HG02938 (cell line): ENCODE measurements around the gene MESP2.
"Not testable (repeated sequence)": the region's sequence is repeated elsewhere in the genome, so short reads cannot be mapped to it uniquely, and the experiment has no call there.

Experiments
- ATAC-seq: cut with Tn5 transposase; IDR thresholded peaks from one replicate; pipeline ENCODE4 v1.9.1; 2021; ENCODE audit warnings: mild to moderate bottlenecking, moderate library complexity; ENCODE audit not compliant: unreplicated experiment

MESP2 gene

GRCh38 chr15:89777782-89778380 is 1.7 kb downstream of the MESP2 start:
- no peak for ATAC-seq

GRCh38 chr15:89778861-89779260 is 2.7 kb downstream of the MESP2 start:
- no peak for ATAC-seq

- ATAC-seq = no peak
Observed at GRCh38 chr15:89780601-89781000, 4.5 kb downstream of the MESP2 start.

- ATAC-seq = no peak
Observed at GRCh38 chr15:89781055-89781454, 4.9 kb downstream of the MESP2 start.

GRCh38 chr15:89781891-89782618 is 5.9 kb downstream of the MESP2 start:
- ATAC-seq = no peak

GRCh38 chr15:89782619-89782950 is 6.5 kb downstream of the MESP2 start:
- ATAC-seq = not testable (repeated sequence)

GRCh38 chr15:89783111-89783860 is 7.2 kb downstream of the MESP2 start:
- ATAC-seq = no peak

GRCh38 chr15:89783861-89784685 is 7.9 kb downstream of the MESP2 start:
- no peak for ATAC-seq

- no peak for ATAC-seq
Observed at GRCh38 chr15:89784686-89784960, 8.5 kb downstream of the MESP2 start.

- no peak for ATAC-seq
Observed at GRCh38 chr15:89785064-89785773, 9.1 kb downstream of the MESP2 start.

GRCh38 chr15:89785774-89786140 is 9.6 kb downstream of the MESP2 start:
- no peak for ATAC-seq

GRCh38 chr15:89787944-89788343 is 11.8 kb downstream of the MESP2 start:
- ATAC-seq = no peak

GRCh38 chr15:89788585-89788984 is 12.5 kb downstream of the MESP2 start:
- ATAC-seq = not testable (repeated sequence)

GRCh38 chr15:89790206-89790605 is 14.1 kb downstream of the MESP2 start:
- ATAC-seq = no peak

GRCh38 chr15:89790661-89791060 is 14.5 kb downstream of the MESP2 start:
- no peak for ATAC-seq

GRCh38 chr15:89792106-89792805 is 16.1 kb downstream of the MESP2 start:
- no peak for ATAC-seq

GRCh38 chr15:89794627-89795241 is 18.6 kb downstream of the MESP2 start:
- no peak for ATAC-seq

- no peak for ATAC-seq
Observed at GRCh38 chr15:89795996-89796395, 19.9 kb downstream of the MESP2 start.

- no peak for ATAC-seq
Observed at GRCh38 chr15:89797678-89798201, 21.6 kb downstream of the MESP2 start.
